Astrocyte of the cerebellum (primary cell): ENCODE measurements around the gene TFDP2.
"Not testable (repeated sequence)": the region's sequence is repeated elsewhere in the genome, so short reads cannot be mapped to it uniquely, and the experiment has no call there.

Experiments
- DNase-seq: peaks from one replicate; pipeline ENCODE4 v3.0.0-alpha.2; 2011; ENCODE audit warnings: low read depth
- H3K4me3 ChIP-seq: 2 replicates; pipeline ENCODE4 v1.5.1; 2011; ENCODE audit warnings: mild to moderate bottlenecking, low read depth, low read length, moderate library complexity
- in situ Hi-C: cut with HindIII; loops from 2 replicates; pipeline ENCODE4 v1.10.0; 2017; ENCODE audit warnings: low sequenced_read_pairs
- TF ChIP-seq, protein P1 (sequence below): IDR thresholded peaks from 2 replicates; pipeline ENCODE4 v1.5.1; 2012; ENCODE audit warnings: low read length, low read depth, moderate library complexity, mild to moderate bottlenecking; ENCODE audit errors: missing control alignments

TFDP2 gene

DNA sequence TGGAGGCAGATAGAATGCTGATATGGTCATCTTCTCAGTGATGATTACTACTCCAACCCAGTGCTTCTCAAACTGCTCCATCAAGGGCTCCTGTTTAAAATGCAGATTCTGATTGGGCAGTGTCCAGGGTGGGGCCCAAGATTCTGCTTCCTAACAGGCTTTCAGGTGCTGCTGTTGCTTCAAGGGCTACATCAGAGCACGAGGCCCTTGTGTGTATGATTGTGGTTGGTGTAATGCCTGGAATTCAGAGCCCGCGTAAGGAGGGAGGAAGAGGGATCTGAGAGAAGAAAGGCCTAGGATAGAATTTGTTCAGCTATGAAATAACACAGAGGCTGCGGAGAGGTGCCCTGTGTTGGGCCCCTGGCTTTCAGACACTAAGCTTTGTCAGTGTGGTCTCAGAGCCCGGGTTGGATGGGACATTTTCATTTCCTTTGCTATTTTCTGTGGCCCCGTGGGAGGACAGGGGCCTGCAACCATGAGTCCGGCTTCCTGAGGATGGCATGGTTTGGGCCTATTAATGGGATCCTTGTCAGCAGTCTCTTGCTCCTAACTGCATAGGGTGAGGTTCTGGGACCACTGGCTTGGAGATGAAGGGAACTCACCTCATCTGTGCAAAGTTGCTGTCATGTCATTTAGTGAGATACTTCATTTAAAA lies 219.9 kb downstream of the TFDP2 start:
- TF ChIP-seq, protein P1, sequence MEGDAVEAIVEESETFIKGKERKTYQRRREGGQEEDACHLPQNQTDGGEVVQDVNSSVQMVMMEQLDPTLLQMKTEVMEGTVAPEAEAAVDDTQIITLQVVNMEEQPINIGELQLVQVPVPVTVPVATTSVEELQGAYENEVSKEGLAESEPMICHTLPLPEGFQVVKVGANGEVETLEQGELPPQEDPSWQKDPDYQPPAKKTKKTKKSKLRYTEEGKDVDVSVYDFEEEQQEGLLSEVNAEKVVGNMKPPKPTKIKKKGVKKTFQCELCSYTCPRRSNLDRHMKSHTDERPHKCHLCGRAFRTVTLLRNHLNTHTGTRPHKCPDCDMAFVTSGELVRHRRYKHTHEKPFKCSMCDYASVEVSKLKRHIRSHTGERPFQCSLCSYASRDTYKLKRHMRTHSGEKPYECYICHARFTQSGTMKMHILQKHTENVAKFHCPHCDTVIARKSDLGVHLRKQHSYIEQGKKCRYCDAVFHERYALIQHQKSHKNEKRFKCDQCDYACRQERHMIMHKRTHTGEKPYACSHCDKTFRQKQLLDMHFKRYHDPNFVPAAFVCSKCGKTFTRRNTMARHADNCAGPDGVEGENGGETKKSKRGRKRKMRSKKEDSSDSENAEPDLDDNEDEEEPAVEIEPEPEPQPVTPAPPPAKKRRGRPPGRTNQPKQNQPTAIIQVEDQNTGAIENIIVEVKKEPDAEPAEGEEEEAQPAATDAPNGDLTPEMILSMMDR, result no peak
- DNase-seq, result no peak
- in situ Hi-C loops, result no loop called here
- no peak overlapping the region for H3K4me3 ChIP-seq

DNA sequence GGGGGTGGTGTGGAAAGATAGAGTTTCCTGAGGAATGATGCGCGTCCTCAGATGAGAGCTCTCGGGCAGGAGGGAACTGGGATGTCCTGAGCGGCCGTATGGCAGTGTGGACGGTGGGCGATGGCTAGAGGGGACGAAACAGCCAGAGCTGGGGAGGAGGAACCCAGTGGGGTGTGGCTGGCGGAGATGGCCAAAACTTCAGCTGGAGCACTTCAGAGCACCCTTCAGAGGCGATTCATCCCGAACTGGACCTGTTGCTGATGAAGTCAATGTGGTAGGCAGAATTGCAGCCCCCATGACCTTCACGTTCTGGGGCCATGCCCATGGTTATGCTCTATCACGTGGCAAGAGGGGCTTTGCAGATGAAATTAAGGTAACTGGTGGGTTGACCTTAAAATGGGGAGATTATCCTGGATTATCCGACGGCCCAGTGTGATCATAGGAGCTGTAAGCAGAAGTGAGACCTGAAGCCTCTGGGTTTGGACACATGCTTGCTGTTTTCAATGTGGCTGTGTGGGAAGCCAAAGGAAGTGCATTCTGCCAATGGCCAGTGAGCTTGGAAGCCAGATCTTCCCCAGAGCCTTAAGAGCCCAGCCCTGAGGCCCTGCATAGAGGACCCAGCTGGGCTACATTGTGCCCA lies 220.6 kb downstream of the TFDP2 start:
- in situ Hi-C loops, result no loop called here
- DNase-seq, result no peak
- no peak overlapping the region for H3K4me3 ChIP-seq
- TF ChIP-seq, protein P1, result no peak

DNA sequence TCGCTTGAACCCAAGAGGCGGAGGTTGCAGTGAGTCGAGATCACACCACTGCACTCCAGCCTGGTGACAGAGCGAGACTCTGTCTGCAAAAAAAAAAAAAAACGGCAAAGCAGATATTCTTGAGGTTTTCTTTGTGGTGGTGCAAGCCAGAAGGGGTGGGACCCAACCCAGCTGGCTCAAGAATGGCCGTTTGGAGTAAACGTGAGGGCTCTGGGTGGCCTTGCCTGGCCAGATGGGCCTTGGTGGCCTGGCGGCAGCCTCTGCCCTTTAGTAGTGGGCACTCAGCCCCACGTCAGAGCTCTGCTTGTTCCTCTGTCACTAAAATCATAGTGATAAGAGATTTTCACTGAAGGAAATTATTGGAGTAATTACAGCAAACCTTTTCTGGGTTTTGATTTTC lies 222.4 kb downstream of the TFDP2 start:
- in situ Hi-C loops, result no loop called here
- TF ChIP-seq, protein P1, result no peak
- no peak overlapping the region for H3K4me3 ChIP-seq
- DNase-seq, result no peak

DNA sequence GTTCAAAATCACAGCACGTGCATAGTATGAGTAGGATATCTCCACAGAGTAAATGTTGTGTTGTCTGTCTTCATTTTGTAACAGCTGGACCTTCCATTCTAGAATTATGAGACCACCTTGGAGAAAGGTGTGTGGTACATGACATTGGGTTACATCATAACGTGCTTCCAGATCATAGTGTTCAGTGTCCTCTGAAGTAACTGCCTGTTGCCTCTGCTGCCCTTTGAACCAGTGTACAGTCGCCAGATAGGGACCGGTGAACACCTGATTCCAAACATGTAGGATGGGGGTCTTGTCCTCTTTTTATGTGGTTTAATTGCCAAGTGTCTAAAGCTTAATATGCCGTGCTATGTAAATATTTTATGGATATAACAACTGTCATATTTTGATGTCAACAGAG lies 223.7 kb downstream of the TFDP2 start:
- in situ Hi-C loops, H3K4me3 ChIP-seq, DNase-seq: not testable (repeated sequence)

DNA sequence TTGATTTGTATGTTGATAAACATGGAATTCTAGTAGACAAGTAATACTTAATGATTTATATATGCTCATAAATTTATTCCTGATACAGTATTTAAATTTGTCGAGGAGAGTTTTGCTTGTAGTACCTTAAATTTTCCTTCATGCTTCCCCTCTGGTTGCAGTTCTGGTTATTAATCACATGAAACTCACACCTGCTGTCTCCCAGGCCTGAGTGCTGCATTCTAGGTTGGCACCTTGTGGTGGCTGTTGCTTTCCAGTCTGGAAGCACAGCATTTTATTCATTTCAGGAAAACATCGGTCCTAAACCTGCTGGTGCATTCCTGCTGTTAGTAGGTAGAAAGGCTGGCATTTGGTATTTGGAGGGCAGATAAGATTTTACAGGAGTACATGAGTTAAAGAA lies 228.0 kb downstream of the TFDP2 start:
- TF ChIP-seq, protein P1, result no peak
- in situ Hi-C loops, result no loop called here
- DNase-seq, result no peak
- H3K4me3 ChIP-seq, result no peak overlapping the region

DNA sequence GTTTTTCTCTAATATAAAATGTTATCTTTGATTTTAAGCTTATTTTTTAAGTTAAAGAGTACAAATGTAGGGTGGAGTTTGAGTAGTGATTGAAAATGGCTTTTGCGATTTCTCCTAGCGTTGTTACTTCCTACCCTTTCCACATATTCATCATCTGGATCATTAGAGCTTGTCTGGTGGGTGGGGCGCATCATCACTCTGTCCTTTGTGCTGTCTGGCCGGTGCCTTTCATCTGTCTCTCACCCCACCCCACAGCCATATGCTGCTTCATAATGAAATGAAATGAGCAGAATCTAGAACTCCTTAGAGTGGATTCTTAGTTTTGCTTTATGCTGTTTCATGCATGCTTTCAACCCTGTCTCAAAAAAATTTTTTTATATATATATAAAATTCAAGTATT lies 228.6 kb downstream of the TFDP2 start:
- no peak overlapping the region for H3K4me3 ChIP-seq
- TF ChIP-seq, protein P1, result no peak
- in situ Hi-C loops, result no loop called here
- no peak for DNase-seq

DNA sequence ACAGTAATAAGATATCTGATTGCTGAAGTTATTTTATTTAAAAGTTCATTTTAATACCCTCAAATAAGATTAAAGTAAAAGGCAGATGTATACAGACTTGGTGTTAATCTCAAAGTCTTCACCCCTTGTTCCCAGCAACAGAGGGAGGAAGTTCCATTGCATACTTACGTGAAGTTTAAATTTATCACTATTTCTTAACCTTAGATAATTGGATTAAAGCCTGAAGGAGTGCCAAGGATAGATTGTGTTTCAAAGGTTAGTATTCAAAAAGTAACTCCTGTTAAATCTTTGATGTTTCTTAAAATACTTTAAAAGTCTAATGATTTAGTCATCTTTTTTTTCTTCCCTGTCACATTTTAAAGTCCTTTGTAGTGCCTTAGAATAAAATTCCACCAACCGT lies 233.6 kb downstream of the TFDP2 start:
- in situ Hi-C loops, result no loop called here
- TF ChIP-seq, protein P1, result no peak
- DNase-seq, result no peak
- H3K4me3 ChIP-seq, result no peak overlapping the region
